Stimulated activated CD8-positive, alpha-beta memory T cell treated with anti-CD3 and anti-CD28 coated beads, Interleukin-7, amount 100 ng/mL, for 4 hours (primary cell): Measurements from ENCODE around the gene AVPI1.
"Not testable (repeated sequence)": the region's sequence is repeated elsewhere in the genome, so short reads cannot be mapped to it uniquely, and the experiment has no call there.

Experiments used
- DNase-seq, 2 donors: peaks; one replicate each; pipeline ENCODE4 v3.0.0-alpha.2; 2020; ENCODE audit warnings: low read depth in 2 of 2

AVPI1 gene

GRCh38 chr10:97711640-97712572 is 24.9 kb upstream of the AVPI1 start:
- DNase-seq, result no peak

- DNase-seq, result no peak
Observed at GRCh38 chr10:97708976-97709946, 22.2 kb upstream of the AVPI1 start.

GRCh38 chr10:97708167-97708566 is 21.1 kb upstream of the AVPI1 start:
- DNase-seq, result no peak

GRCh38 chr10:97707134-97707861 is 20.3 kb upstream of the AVPI1 start:
- no peak for DNase-seq

GRCh38 chr10:97705006-97705670 is 18.1 kb upstream of the AVPI1 start:
- no peak for DNase-seq

- no peak for DNase-seq
Observed at GRCh38 chr10:97704341-97704740, 17.3 kb upstream of the AVPI1 start.

- DNase-seq, result no peak
Observed at GRCh38 chr10:97703398-97704067, 16.5 kb upstream of the AVPI1 start.

- no peak for DNase-seq
Observed at GRCh38 chr10:97701438-97702069, 14.5 kb upstream of the AVPI1 start.

- not testable (repeated sequence) for DNase-seq
Observed at GRCh38 chr10:97698072-97698655, 11.1 kb upstream of the AVPI1 start.

GRCh38 chr10:97690133-97690532 is 3.1 kb upstream of the AVPI1 start:
- DNase-seq, result no peak

- no peak for DNase-seq
Observed at GRCh38 chr10:97689559-97690020, 2.5 kb upstream of the AVPI1 start.

GRCh38 chr10:97687785-97688781 is 1.0 kb upstream of the AVPI1 start:
- DNase-seq, result no peak

- no peak for DNase-seq
Observed at GRCh38 chr10:97686301-97686961, 610 bp downstream of the AVPI1 start.

GRCh38 chr10:97685395-97685958 is 1.6 kb downstream of the AVPI1 start:
- DNase-seq, result no peak

GRCh38 chr10:97684866-97685394 is 2.1 kb downstream of the AVPI1 start:
- DNase-seq, result no peak

GRCh38 chr10:97684368-97684713 is 2.7 kb downstream of the AVPI1 start:
- DNase-seq, result not testable (repeated sequence)
